HG03045 (cell line): ENCODE results near the gene OR56A3.

Experiments used
- ATAC-seq: cut with Tn5 transposase; IDR thresholded peaks from one replicate; pipeline ENCODE4 v1.9.1; 2021; ENCODE audit warnings: mild to moderate bottlenecking, moderate library complexity; ENCODE audit not compliant: unreplicated experiment

Gene OR56A3

GRCh38 chr11:5968394-5968793, 26.3 kb downstream of the OR56A3 start, which contains the start of gene OR56A5:
OR56A5 (minus strand) TSS chr11:5968494; CDS start chr11:5968494, 0 bp downstream.
- ATAC-seq: no peak

- ATAC-seq: no peak
Measured at GRCh38 chr11:5973530-5973929, 31.5 kb downstream of the OR56A3 start.

- ATAC-seq: no peak
Measured at GRCh38 chr11:5983443-5983842, 41.4 kb downstream of the OR56A3 start.

- no peak for ATAC-seq
Measured at GRCh38 chr11:5986885-5987284, 44.8 kb downstream of the OR56A3 start, which contains the start of gene OR52L1. OR52L1 (minus strand) TSS chr11:5986985; CDS start chr11:5986930, 55 bp downstream.

- no peak for ATAC-seq
Measured at GRCh38 chr11:5989203-5989602, 47.2 kb downstream of the OR56A3 start.

- no peak for ATAC-seq
Measured at GRCh38 chr11:5992150-5992549, 50.1 kb downstream of the OR56A3 start.

- ATAC-seq: no peak
Measured at GRCh38 chr11:5992604-5993251, 50.7 kb downstream of the OR56A3 start.

GRCh38 chr11:5994791-5995190, 52.7 kb downstream of the OR56A3 start:
- no peak for ATAC-seq
